C4-2B (cell line): Measurements from ENCODE around the gene HERC5.

ENCODE experiments used
- H3K27ac ChIP-seq: fragments of 450-650 bp; 2 replicates; pipeline ENCODE4 v1.5.1; 2017
- ZFX ChIP-seq: fragments of 450-650 bp; IDR thresholded peaks from 2 replicates; pipeline ENCODE4 v1.6.1; 2017
- TF ChIP-seq, protein P1 (sequence below): fragments of 450-650 bp; conservative IDR thresholded peaks from 2 replicates; pipeline ENCODE4 v1.5.1; 2017; ENCODE audit warnings: mild to moderate bottlenecking

The HERC5 gene

DNA sequence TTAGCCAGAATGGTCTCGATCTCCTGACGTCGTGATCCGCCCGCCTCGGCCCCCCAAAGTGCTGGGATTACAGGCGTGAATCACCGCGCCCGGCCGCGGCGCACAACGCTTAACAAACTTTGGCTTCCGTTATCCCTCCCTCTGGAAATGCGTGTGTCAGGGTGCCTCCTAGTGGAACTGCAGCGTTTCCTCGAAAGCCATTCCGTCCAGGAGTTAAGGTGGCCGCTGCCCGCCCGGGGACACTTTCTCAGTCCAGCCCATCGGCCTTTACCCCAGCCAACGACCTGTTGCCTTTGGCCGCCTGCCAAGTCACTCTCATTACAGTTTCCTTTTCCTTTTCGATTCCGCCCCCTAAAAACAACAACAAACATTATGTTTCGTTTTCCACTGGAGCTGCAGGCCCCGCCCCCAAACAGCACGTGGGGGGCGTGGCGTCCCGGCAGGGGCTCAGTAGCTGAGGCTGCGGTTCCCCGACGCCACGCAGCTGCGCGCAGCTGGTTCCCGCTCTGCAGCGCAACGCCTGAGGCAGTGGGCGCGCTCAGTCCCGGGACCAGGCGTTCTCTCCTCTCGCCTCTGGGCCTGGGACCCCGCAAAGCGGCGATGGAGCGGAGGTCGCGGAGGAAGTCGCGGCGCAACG lies at the start of gene HERC5:
Gene HERC5, plus strand, starts transcription at position 450 of the 637 bp plus-strand sequence. Its CDS starts 151 bp downstream, at position 601.
- peak within 1 kb of the TSS; percentile 23; the same call in 1 of the 2 replicates for H3K27ac ChIP-seq

GRCh38 chr4:88409206-88409605 lies 47.7 kb upstream of the HERC5 start:
- no peak overlapping the region for H3K27ac ChIP-seq
- TF ChIP-seq, protein P1, sequence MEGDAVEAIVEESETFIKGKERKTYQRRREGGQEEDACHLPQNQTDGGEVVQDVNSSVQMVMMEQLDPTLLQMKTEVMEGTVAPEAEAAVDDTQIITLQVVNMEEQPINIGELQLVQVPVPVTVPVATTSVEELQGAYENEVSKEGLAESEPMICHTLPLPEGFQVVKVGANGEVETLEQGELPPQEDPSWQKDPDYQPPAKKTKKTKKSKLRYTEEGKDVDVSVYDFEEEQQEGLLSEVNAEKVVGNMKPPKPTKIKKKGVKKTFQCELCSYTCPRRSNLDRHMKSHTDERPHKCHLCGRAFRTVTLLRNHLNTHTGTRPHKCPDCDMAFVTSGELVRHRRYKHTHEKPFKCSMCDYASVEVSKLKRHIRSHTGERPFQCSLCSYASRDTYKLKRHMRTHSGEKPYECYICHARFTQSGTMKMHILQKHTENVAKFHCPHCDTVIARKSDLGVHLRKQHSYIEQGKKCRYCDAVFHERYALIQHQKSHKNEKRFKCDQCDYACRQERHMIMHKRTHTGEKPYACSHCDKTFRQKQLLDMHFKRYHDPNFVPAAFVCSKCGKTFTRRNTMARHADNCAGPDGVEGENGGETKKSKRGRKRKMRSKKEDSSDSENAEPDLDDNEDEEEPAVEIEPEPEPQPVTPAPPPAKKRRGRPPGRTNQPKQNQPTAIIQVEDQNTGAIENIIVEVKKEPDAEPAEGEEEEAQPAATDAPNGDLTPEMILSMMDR: no peak; the same call in 1 of the 2 replicates
- no peak for TF ChIP-seq ZFX

More for the DNA sequence above, at the start of gene HERC5:
- no peak for TF ChIP-seq ZFX
- TF ChIP-seq, protein P1: peak; percentile 85

DNA sequence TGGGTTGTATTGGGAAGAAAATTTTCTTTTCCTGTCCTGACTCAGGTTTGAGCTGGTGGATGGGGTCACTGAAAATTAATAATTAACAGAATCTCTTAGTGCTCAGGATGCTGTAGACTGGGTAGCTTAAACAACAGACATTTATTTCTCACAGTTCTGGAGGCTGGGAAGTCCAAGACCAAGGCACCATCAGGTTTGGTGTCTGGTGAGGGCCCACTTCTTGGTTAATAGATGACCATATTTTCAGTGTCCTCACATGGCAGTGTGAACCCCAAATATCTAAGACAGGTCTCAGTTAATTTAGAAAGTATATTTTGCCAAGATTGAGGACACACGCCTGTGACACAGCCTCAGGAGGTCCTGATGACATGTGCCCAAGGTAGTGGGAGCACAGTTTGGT lies 47.1 kb upstream of the HERC5 start:
- TF ChIP-seq, protein P1: no peak
- TF ChIP-seq ZFX: no peak
- H3K27ac ChIP-seq: no peak overlapping the region

DNA sequence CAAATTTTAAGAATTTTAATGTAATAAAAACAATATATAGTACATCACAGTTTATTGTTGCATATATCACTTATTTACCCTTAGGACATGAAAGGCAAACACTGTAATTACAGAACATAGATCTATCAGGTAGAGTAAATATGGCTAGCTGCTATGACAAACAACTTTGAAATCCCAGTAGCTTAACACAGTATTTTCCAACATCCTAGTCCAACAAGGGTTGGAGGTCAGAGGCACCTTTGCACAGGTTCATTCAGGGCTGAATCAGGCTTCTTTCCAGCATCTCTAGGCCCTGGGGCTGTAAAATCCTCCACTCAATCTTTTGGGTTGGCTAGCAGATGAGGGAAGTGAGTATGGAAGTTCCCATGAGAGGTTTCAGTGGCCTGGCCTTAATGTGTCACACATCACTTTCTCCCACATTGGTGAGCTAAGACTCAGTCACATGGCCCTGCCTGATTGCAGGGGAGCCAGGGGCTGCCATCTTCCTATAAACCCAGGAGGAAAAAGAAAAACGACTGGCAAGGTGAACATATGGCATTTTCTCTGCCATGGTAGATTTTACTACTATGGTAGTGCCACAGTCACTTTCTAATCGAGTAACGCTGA lies 45.3 kb upstream of the HERC5 start:
- TF ChIP-seq, protein P1: no peak
- no peak for TF ChIP-seq ZFX

GRCh38 chr4:88413801-88414200 lies 43.1 kb upstream of the HERC5 start:
- H3K27ac ChIP-seq: no peak overlapping the region
- TF ChIP-seq ZFX: no peak
- TF ChIP-seq, protein P1: no peak

More for the DNA sequence above, 45.3 kb upstream of the HERC5 start:
- peak overlapping the region; percentile 73 for H3K27ac ChIP-seq

- TF ChIP-seq, protein P1: no peak
- H3K27ac ChIP-seq: no peak overlapping the region
Measured at GRCh38 chr4:88414755-88415154, 42.2 kb upstream of the HERC5 start.

GRCh38 chr4:88415982-88416381 lies 40.9 kb upstream of the HERC5 start:
- no peak for TF ChIP-seq ZFX
- TF ChIP-seq, protein P1: no peak
- H3K27ac ChIP-seq: no peak overlapping the region
